NCI-H82 (cell line): ENCODE results near the gene RCAN1.
"Not testable (repeated sequence)": the region's sequence is repeated elsewhere in the genome, so short reads cannot be mapped to it uniquely, and the experiment has no call there.

Source experiments
- DNase-seq: peaks from one replicate; lab custom pipeline; 2025; lab: John Stamatoyannopoulos, UW

RCAN1 gene

DNA sequence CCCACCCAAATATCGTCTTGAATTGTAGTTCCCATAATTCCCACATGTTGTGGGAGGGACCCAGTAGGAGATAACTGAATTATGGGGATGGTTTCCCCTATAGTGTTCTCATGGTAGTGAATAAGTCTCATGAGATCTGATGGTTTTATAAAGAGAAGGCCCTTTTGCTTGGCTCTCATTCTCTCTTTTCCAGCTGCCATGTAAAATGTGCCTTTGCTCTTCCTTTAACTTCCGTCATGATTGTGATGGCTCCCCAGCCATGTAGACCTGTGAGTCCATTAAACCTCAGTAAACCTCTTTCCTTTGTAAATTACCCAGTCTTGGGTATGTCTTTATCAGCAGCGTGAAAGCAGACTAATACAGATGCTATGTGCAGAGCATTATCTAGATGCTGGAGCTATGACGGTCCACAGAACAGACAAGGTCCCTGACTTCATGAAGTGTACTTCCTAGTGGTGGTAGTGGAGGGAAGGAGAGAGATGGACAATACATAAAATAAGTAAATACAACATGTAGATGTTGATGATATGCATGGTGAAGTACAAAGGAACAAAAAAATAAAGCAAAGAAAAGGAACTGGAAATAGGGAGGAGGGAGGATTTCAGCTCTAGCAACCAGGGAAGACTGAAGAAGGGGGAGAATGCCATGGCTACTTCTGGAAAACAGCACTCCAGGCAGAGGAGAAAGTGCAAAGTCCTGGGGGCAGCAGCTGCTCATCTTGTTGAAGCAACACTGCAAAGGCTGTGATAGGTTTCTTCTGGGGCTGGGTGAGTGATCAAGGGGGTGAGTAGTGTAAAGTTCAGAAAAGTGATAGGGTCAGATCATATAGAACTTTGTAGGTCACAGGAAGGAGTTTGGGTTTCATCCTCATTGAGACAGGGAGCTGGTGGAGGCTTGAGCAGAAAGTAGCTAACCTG is 6.8 kb upstream of the RCAN1 start:
- no peak for DNase-seq

DNA sequence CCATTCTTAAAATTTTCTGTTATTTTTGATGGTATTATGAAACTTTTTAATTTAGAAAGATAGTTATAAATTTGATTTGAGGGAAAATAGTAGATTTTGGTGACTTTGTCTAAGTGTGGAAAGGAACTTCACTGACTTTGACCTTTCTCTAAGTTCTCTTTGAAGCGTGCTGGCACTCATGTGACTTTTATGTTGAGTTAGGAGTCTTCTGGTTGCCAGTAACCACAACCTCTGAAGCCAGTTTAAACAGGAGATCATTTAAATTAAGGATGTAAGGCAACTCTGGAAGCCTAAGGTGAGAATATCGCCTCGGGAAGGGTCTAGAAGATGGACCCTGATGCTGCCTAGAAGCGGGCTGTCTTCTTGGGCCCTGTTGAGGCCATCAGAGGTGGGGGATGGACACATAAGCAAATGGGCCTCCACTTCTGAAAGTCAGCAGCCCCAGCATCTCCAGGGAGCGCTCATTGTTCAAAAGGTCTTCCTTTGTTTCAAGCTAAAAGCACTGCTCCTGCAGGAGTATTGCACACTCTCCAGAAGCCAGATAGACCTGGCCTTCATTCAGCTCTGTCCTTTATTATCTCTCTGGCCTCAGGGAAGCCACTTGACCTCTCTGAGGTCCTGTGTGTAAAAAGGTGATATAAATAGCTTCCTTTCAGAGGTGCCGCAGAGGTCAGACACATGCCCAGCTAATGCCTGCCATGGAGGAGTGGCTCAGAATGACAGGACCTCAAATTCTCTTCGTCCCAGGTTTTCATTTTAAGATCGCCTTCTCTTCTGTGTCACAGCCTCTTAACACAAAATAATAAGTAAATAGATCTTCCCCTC is 5.1 kb upstream of the RCAN1 start:
- no peak for DNase-seq

DNA sequence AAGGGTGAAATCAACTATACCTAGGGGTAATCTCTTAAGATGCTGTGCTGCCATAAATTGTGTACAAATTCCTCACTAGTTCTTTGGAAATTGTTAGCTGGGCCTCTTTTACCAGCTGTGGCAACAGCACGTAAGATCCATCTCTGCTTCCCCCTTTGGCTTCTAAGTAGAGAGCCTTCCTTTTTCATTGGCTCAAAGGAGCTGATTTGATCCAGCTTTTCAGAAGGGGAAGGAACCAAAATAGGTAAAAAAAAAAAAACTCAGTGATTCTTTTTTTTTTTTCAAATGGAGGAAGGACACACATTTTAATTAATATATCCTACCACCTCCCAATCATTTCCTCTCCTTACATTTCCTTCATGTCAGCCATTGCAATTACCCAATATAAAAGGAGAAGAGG is 4.0 kb upstream of the RCAN1 start:
- no peak for DNase-seq

DNA sequence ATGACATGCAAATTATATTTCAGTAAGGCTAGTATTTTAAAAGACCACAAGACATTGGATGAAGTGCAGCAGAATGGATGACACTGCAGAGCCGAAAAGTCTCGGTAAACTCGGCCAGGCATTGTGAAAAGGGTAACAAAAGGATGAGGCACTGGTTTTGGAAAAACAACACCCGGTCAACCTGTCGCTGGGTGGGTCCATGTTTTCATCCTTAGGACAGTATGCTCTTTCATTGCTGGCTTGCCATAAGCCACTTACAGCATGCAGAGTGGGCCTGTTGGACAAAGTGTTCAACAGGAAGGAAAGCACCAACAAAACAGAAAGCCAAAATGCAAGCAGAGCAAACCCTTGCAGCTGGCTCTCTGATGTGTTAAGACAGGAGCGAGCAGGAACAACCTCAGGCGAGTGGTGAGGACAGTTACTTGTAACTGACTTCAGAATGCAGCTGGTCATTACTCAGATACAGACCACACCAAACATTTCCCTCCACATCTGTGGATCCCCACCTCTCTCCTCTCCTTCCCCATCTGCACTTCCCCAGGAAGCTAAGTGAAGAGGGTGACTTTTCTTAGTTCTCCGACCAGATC is 2.9 kb upstream of the RCAN1 start:
- no peak for DNase-seq

DNA sequence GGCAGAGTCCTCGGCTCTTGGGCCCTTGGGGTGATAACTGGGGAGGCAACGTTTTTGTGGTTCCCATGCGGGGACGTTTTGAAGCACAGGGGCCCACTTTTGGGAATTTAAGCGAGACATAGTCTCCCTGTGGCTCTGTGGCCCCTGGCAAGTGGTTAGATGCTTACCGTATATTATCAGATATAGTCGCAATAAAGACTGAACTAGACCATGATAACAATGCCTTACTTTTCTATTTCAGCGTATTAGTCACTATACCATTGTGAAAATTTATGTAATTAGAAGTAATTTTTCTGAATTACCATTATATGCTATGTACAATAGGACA is 538 bp upstream of the RCAN1 start:
- DNase-seq: no peak

DNA sequence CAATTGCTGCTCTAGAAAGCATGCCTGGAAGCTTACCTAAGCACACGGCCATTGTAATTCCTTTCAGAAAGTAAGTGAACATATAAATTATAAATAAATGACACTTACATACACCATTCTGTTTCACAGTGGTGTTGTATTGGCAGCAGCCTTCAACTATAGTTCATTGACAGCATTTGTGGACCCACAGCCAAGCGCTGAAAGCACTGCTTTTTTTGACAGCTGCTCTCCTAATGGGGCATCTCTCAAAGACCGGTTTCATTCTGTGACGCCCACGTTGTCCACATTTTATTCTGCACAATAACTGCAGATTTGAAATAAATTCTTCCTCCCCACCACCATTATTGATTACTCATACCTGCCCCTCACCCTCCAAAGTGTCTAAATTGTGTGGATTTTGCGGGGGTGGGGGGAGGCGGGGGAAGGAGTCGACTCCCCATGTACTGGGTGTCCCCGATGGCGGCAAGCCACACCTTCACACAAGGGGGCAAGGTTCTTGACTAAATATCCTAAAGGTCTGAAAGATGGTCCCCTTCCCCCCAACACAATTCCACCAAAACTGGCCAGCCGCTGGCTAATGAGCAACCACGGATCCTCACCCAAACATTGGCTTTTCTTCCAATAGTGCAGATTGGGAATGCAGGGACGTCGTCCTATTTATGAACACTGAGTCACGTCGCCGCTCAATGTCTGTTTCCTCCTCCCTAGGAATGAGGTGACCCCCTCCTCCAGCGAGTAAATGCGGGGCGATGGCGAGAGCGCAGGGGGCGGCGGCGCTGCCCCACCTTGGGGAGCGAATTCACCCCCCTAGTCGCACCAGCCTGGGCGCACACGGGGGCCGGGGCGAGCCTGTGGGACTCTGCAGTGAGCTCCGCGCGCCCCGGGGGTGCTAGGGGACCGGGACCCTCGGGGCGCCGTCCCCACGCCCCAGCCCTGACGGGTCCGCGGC is 960 bp downstream of the RCAN1 start:
- peak; percentile 9 for DNase-seq

DNA sequence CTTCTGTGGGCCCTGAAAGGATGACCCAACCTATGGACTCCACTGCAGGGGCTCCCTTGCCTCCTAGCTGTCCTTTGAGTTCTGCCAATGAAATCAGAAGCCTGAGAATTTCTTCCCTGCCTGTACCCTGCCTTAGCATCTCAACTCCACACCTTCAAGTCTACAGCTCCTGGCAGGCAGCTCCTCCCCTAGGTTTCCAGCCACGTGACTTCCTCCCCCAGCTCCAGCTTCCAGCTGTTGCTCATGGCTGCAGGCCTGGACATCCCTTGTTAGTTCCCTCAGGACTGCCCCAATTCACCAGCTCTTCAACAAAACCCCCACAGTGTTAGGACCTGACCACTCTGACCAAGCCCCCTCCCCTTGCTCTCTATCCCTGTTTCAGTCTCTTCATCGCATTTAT is 2.4 kb downstream of the RCAN1 start:
- DNase-seq: no peak

DNA sequence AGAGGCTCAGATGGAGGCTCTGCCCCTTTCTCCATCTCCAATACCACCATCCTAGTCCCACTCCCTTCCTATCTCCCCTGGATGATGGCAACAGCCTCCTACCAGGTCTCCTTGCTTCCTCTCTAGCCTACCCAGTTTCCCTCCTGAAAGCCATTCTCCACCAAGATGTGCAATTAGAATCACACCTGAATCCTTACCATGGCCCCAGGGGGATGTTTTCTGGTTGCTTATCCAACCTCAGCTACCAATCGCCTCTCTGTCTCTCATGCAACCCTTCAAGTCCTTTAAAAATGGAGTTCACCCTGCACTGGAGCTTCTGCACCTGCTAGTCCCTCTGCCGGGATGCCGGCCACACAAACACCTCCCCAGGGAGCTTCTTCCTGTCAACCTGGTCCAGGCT is 2.9 kb downstream of the RCAN1 start:
- no peak for DNase-seq

DNA sequence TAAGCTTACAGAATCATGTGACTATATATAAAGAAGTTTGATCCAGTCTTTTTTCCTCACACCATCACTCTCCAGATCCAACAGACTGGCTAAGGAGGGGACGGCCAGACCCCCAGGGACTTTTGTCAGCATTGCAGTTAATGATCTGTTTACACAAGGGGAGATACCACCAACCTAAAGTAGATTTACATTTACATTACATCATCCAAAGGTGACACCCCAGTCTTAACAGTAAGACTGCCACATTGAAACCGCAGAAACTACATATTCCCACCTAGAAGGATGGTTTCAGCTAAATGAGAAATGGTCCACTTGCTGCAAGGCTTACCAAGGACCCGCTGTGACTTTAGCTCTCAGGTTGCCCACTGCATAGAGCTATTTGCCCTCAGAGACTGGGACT is 3.4 kb downstream of the RCAN1 start:
- no peak for DNase-seq

DNA sequence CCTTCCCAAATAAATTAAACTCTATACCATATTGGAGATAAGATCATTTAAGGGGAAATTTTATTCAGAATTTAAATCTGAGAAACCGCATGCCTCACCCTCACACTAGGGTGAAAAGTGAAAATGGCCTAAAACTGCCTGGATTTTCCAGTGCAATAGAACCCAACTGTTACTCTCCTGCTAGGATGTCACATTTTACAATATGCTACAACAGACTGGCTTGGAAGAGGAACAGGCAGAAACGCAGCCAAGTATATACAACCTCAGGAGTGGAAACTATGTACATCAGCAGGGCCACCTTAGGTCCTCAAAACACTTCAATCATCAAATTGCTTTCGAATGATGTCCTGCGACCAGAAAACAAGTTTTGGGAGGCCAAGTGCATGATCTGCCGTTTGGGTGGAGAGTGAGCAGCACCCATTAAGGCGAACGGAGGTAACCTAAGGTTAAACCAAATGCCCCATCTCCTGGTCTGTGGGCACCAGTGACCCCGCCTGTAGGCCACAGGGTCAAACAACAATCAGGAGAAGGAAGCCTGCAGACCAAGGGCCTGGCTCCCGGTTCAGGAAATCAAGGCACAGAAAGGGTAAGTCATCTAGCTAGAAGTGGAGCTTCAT is 4.9 kb downstream of the RCAN1 start:
- no peak for DNase-seq

DNA sequence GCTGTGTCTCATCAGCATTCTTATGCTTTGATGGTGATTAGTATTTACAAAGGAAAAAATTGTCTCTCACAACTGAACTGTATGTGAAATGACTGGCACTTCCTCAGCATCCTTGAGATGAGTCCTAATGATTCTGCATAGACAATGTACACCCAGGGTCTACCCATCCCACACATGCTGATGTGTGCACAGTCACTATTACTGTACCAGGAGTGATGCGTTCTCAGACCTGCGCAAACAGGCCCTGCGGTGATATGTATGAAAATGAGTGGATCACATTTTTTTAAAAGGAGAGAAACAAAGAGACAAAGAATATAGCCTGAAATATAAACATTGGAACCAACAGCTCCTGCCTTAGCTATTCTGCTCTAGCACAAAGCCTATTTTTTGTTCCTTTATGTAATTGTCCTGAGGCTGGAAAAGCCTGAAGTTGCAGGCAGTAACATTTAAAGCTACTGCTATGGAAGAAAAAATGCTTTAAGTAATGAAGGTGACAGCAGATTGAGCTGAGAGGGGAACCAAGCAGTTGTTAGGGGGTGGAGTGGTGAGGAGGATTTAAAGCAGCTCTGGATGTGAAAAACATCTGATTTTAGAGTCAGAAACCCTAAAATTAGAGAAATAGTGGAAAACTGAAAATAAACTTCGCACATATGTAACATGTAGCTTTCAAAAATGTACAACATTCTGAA is 5.5 kb downstream of the RCAN1 start:
- no peak for DNase-seq

DNA sequence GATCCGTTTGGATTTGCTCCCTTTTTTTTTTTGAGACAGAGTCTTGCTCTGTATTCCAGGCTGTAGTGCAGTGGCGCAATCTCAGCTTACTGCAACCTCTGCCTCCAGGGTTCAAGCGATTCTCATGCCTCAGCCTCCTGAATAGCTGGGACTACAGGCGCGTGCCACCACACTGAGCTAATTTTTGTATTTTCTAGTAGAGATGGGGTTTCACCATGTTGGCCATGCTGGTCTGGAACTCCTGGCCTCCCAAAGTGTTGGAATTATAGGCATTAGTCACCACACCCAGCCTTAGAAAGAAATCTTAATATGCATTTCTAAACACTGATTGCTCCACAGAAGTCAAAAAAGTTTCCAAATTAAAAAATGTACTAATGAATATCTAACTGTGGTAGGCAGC is 7.5 kb downstream of the RCAN1 start:
- not testable (repeated sequence) for DNase-seq

DNA sequence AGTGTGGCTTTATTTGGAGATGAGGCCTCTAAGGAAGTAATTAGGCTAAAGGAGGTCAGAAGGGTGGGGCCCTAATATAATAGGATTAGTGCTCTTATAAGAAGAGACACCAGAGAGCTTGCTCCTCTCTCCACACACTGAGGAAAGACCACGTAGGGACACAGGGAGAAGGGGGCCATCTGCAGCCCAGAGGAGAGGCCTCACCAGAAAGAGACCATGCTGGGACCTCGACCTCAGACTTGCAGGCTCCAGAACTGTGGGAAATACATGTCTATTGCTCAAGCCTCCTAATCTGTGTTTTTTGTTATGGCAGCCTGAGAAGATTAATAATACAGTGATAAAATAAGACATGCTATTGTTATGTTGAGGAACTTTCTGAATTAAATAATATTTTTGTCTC is 8.3 kb downstream of the RCAN1 start:
- peak; percentile 98 for DNase-seq

DNA sequence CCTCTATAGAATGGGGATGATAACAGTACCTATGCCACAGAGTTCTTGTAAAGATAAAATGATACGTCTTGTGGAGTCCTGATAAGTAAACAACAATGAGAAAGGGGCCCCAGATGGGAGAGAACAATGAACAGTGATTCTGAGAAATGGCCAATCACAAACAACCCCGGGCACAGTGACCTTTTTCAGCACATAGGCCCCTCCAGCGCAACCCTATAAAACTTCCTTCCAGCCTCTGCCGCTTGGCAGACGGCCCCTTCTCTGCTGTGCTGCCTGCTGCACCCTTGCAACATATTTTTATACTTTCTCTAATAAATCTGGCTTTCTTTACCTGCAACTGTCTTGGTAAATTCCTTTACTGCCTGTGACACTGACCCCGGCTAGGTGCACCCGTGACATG is 8.9 kb downstream of the RCAN1 start:
- DNase-seq: peak; percentile 60

DNA sequence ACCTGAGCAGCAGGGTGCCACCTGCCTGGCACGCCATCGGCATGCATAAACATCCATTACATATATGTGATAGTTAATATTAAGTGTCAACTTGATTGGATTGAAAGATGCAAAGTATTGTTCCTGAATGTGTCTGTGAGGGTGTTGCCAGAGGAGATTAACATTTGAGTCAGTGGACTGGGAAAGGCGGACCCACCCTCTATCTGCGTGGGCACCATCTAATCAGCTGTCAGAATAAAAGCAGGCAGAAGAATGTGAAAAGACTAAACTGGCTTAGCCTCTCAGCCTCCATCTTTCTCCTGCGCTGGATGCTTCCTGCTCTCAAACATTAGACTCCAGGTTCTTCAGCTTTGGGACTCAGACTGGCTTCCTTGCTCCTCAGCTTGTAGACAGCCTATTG is 10.0 kb downstream of the RCAN1 start:
- not testable (repeated sequence) for DNase-seq

DNA sequence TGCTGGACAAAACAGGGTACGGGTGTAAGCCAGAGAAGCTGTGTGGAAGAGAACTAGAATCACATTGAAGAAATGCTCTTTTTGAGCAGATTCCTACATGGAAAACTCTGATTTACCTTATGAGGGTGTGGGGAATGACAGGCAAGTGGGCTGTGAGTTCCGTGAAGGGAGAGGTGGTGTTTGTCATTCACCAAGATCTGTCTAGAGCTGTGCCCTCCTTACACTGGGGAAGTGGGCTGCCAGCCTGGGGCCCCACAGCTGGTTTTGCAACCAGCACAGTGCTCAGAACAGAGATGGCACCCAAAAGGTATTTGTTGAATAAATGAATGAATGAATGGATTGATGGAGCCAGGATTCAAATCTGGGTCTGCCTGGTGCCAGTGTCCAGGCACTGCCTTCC is 10.4 kb downstream of the RCAN1 start:
- no peak for DNase-seq

DNA sequence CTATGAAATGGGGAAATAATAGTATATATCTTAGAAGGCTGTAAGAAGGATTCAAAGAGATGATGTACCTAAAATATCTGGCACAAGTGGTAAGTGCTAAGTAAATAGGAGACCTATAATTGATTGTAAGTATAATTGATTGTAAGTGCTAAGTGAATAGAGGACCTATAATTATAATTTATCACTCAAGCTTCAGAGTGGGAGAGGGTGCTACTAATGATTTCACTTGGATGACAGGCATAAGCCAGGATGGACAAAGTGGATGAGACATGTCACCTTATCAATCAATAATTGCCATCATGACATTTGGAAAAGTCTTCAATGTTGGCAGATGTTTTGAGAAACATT is 11.2 kb downstream of the RCAN1 start:
- DNase-seq: no peak

DNA sequence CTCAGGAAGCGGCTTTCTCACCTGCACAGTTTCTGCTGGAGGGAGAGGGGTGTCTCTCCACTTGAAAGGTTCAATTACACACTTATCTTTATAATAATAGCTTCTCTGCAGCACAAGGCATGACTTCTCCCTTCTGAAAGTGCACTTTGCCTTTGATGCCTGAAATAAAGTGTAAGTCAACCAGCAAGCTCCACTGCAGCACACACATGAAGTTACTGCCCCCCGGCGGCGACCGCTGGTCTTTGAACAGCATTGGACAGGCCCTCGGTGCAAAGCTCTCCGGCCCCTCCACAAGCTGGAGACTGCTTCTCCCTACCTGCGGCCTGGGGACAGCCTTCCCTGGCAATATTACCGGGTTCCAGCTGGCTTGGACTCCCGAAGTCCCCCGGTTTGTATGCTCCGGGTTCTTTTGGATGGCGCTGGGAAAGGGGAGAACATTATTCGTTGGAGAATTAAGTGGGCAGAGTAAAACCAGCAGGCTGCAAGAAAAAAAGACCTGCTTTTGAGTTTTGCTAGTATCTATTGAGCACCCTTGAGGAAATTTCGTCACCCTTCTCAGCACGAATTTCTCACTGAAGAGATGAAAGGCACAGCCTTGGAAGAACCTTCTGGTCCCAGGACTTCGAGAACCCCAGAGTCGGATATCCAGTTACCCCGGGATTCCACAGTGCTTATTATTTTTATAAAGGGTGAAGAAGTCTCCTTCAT is 11.8 kb downstream of the RCAN1 start:
- DNase-seq: peak; percentile 76

DNA sequence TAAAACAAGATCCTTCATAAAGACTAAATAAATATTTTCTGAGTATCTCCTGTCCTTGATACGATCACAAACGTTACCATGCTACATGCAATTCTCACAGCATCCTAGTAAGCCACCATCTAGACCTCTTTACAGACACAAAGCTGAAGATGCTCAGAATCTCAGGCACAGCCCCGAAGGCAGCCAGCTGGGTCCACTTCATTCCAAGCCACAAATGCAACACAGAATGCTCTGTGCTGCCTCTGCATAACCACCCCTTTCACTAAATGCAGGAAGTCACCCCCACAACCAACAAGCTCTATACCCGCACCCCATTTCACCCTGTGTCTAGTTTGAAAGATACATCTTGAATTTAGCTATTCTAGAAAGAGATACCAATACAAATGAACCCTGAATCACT is 12.9 kb downstream of the RCAN1 start:
- DNase-seq: no peak

DNA sequence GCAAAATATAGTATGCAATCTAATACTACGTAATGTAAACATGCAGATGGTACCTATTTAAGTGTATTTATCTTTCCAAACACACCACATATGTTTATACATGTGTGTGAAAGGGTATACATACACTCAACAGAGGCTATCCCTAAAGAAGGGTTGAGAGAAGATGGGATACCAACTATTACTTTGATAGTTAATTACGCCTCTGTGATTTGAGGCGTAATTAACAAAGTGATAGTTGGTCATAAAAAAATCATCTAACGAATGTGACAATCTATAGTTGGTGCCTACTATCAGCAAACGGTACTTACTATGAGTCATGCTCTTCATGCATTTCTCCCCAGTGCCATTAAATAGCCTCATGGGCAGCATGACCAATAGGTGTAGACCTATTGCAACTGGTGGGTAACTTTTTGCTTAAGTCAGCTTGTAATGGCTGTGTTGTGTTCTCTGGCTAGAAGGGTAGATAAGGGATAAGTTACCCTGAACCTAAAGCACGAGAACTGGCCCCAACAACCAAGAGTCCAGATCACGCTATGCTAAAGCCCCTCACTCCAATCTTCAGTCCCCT is 15.3 kb downstream of the RCAN1 start:
- DNase-seq: no peak
